ENCODE measurements around the gene LRRC7.

The LRRC7 gene

DNA sequence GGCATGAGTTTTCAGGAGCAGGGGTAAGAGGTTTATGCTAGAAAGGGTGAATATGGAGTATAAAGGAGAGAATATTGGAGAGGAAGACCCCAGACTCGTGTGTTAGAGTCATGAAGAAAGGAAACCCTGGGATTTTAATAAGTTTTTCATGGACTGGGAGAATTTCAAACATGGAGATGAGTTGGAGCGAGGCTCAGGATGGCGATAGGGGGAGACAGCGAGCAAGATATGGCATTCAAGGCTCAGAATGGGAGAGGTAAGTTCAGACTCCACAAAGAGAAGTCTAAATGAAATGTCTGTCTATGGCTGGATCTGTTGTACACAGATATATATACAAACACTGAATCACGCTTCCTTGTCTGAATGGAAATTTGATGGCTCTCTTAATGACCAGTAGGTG is 545.1 kb downstream of the LRRC7 start:
- peak; percentile 7 for DNase-seq

- DNase-seq, result no peak
Observed at GRCh38 chr1:70115315-70115714, 547.6 kb downstream of the LRRC7 start.

GRCh38 chr1:70117046-70117445 is 549.3 kb downstream of the LRRC7 start:
- no peak for DNase-seq

GRCh38 chr1:70134148-70134547 is 566.4 kb downstream of the LRRC7 start:
- no peak for DNase-seq

- DNase-seq, result no peak
Observed at GRCh38 chr1:70140343-70140742, 572.6 kb downstream of the LRRC7 start.

- DNase-seq, result no peak
Observed at GRCh38 chr1:70140894-70141293, 573.2 kb downstream of the LRRC7 start.

- no peak for DNase-seq
Observed at GRCh38 chr1:70142075-70142474, 574.4 kb downstream of the LRRC7 start.

DNA sequence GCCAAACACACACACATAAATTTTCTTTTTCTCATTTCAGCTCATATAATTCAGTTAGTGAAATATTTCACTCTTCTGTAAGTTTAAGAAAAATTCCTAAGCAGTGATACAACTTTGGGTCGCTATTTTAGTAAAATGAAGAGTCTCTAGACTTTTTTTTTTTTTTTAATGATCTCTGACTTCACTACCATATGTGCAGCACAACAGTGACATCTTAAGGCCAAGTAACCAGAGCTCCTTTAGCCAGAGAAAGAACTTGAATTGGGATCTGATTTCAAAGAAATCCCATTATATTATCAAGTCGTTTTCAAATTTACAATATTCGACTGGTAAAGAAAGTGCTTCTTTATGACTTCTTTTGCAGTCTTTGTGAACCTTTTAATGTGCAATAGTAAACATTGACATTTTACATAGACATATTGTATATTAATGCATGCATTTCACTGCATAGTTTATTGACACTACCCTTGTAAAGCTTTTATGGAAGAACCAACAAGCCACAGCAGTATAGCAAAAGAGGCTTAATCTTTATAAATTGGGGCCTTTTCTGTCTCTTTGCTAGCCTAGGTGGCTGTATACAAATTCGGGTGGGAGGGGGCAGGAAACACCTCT is 575.4 kb downstream of the LRRC7 start:
- DNase-seq, result no peak

- DNase-seq, result no peak
Observed at GRCh38 chr1:70146488-70146887, 578.8 kb downstream of the LRRC7 start.

GRCh38 chr1:70150444-70150843 is 582.7 kb downstream of the LRRC7 start:
- DNase-seq, result no peak

- no peak for DNase-seq
Observed at GRCh38 chr1:70153739-70154138, 586.0 kb downstream of the LRRC7 start.

- DNase-seq, result peak; percentile 48
Observed at GRCh38 chr1:70156529-70157120, 588.9 kb downstream of the LRRC7 start.

DNA sequence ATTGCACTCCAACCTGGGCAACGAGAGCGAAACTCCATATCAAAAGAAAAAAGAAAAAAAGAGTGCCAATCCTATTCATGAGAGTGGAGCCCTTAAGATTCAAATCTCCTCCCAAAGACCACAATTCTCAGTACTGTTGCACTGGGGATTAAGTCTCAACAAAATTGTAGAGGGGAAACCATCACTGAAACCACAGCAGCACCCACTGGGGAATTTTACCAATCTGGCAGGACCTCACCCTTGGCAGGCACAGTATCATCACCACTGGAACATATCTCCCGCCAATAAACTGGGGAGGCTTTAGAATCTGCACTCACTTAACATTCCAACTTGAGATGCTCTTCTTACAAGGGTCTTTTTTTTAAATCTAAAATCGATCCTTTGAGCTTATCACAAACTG is 596.6 kb downstream of the LRRC7 start:
- no peak for DNase-seq

GRCh38 chr1:70168283-70168682 is 600.6 kb downstream of the LRRC7 start:
- DNase-seq, result no peak

DNA sequence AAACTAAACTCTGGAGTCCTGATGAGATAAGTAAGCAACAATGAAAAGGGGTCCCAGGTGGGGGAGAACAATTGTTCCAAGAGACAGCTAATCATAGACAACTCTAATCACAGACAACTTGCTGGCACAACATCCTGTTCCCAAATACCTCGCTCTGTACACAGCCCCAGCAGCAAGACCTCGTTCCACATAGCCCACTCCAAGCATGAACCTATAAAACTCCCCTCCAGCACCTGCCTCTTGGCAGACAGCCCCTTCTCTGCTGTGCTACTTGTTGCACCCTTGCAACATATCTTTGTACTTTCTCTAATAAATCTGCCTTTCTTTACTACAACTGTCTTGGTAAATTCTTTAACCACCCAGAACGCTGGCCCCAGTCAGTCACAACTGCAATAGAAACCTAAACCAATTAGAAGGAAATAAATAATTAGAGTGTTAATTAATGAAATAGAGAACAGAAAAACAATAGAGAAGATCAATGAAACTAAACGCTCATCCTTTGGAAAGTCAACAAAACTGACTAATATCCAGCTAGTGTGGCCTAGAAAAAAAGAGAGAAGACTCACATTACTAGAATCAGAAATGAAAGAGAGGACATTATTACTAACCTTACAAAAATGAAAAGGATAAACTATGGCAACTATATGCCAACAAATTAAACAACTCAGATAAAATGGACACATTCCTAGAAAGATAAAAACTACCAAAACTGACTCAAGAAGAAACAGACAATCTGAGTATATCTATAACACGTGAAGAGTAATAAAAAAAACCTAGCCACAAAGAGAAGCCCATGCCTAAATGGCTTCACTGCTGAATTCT is 601.5 kb downstream of the LRRC7 start:
- DNase-seq, result no peak

DNA sequence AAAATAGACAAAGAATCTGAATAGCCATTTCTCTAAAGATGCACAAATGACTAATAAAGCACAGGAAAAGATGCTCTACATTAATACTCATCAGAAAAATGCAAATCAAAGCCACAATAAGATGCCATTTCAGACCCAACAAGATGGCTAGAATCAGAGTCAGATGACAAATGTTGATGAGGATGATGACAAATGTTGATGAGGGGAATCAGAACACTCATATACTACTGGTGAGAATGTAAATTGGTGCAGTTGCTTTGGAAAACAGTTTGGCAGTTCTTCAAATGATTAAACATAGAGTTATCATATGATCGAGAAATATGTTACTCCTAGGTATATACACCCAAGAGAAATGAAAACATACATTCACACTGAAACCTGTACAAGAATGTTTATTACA is 603.8 kb downstream of the LRRC7 start:
- DNase-seq, result no peak

All from hematopoietic multipotent progenitor cell treated with erythropoietin and hydrocortisone succinate and interleukin-3 and kit ligand, for 8 days (in vitro differentiated cells).